Measurements from ENCODE around the gene PSMD13. TPM values are rescaled to one million over a fixed set of nuclear protein-coding genes. Genes with fewer than 3 reads are reported as not detected.

PSMD13 gene
- total RNA-seq, 2 experiments from 2014 or later = 210 to 214 TPM

GRCh38 chr11:206526-207207 is 30.1 kb upstream of the PSMD13 start:
- H3K4me3 Mint-ChIP-seq = peak overlapping the region; percentile 97
- H3K27me3 Mint-ChIP-seq = no peaks in the 10 kb centered on the region
- peaks cover 39% of the 10 kb centered on the region for H3K36me3 Mint-ChIP-seq
- no peaks in the 10 kb centered on the region for H3K9me3 Mint-ChIP-seq
- peak overlapping the region; percentile 99 for H3K27ac Mint-ChIP-seq
- DNase-seq = peak; percentile 40
- H3K4me1 Mint-ChIP-seq (ENCODE audit: low read depth) = peaks cover 61% of the 10 kb centered on the region
- intact Hi-C loops (cut with micrococcal nuclease) = loop anchor here (1.0 to 5.0 kb wide), 6 partner anchors 30 to 300 kb away; partner anchors contain the start of genes IFITM1, PSMD13, PTDSS2 and SIRT3
- POLR2A ChIA-PET = interaction anchor here (0.8 to 5.2 kb wide), 11 partner anchors 10 to 209 kb away, joined by 3 to 32 read pairs (median 4); partner anchors contain the start of genes PGGHG, PSMD13 and SIRT3
- CTCF ChIA-PET = interaction anchor here (0.6 to 2.2 kb wide), 13 partner anchors 30 to 201 kb away, joined by 3 to 10 read pairs (median 4); partner anchors contain the start of genes PSMD13 and SIRT3

GRCh38 chr11:207208-207862 is 29.4 kb upstream of the PSMD13 start, which contains the start of the genes BET1L and RIC8A:
Gene BET1L (minus strand): TSS chr11:207399. CDS start chr11:207321, 78 bp downstream.
Gene RIC8A (plus strand): TSS chr11:207708. CDS start chr11:208855, 1,147 bp downstream.
- ChIA-PET POLR2A (interaction anchor here (0.6 to 5.2 kb wide), 14 partner anchors 9 to 242 kb away, joined by 3 to 32 read pairs (median 4); partner anchors contain the start of genes PGGHG, PSMD13 and SIRT3), CTCF (interaction anchor here (0.7 to 2.2 kb wide), 11 partner anchors 30 to 200 kb away, joined by 3 to 10 read pairs (median 4); no protein-coding TSS in a partner anchor)
- peaks cover 55% of the 10 kb centered on the region for H3K4me1 Mint-ChIP-seq (ENCODE audit: low read depth)
- DNase-seq = peak; percentile 98
- H3K9me3 Mint-ChIP-seq = no peaks in the 10 kb centered on the region
- peaks cover 45% of the 10 kb centered on the region for H3K36me3 Mint-ChIP-seq
- H3K27ac Mint-ChIP-seq = peak within 1 kb of the TSS; percentile 99
- peak within 1 kb of the TSS; percentile 97 for H3K4me3 Mint-ChIP-seq
- no peaks in the 10 kb centered on the region for H3K27me3 Mint-ChIP-seq
- intact Hi-C loops (cut with micrococcal nuclease) = loop anchor here (1.0 to 5.0 kb wide), 6 partner anchors 29 to 299 kb away; partner anchors contain the start of genes IFITM1, PSMD13, PTDSS2 and SIRT3

DNA sequence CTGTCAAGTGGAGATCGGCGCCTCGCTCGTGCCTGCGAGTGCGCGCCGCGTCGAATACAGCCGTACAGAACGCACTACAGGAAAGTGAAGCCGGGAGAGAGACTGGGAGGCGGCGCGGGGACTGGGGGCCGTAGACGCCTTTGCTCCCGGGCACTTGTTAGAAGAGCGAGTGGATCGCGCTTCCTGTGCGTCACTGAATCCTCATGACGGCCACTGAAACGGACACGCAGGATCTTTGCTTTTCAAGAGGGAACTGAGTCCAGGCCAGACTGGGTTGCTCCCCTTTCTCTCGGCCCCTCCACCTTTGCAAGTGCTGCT is 29.0 kb upstream of the PSMD13 start:
- H3K4me3 Mint-ChIP-seq = peak overlapping the region; percentile 97
- ChIA-PET POLR2A (interaction anchor here (0.6 to 5.2 kb wide), 13 partner anchors 9 to 241 kb away, joined by 3 to 32 read pairs (median 4); partner anchors contain the start of genes PGGHG, PSMD13 and SIRT3), CTCF (interaction anchor here (0.9 to 2.2 kb wide), 10 partner anchors 29 to 328 kb away, joined by 3 to 10 read pairs (median 4); partner anchors contain the start of gene HRAS)
- peaks cover 50% of the 10 kb centered on the region for H3K4me1 Mint-ChIP-seq (ENCODE audit: low read depth)
- intact Hi-C loops (cut with micrococcal nuclease) = loop anchor here (1.0 to 5.0 kb wide), 6 partner anchors 28 to 298 kb away; partner anchors contain the start of genes IFITM1, PSMD13, PTDSS2 and SIRT3
- DNase-seq = no peak
- no peaks in the 10 kb centered on the region for H3K9me3 Mint-ChIP-seq
- no peaks in the 10 kb centered on the region for H3K27me3 Mint-ChIP-seq
- H3K27ac Mint-ChIP-seq = peak overlapping the region; percentile 99
- H3K36me3 Mint-ChIP-seq = peaks cover 45% of the 10 kb centered on the region

DNA sequence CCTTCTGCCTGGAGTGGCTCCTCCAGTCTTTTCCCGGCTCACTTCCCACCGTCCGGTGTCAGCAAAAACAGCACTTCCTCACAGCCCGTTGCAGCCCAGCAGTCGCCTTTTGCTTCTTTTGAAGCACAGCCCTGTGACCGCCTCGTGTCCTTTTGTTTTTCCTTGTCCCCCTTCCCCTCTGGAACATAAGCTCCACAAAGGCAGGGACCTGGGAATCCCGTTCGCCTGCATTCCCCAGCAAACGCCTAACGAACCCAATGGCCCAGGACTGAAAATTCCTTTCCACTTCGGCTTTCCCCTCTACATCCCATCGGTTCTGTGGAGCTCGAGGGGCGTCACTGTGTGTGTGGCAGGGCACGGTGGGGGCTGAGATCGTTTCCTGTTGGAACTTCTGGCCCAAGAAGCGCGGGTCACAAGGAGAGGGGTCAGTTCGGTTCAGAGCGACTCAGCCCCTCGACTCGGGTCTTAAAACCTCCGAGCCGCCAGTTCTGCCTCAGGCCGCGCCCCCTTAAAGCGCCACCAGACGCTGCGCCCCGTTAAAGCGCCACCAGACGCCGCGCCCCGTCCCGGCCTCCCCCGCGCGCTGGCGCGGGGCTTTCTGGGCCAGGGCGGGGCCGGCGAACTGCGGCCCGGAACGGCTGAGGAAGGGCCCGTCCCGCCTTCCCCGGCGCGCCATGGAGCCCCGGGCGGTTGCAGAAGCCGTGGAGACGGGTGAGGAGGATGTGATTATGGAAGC is 28.4 kb upstream of the PSMD13 start:
- Mint-ChIP-seq H3K9me3 (no peaks in the 10 kb centered on the region), H3K27ac (peak overlapping the region; percentile 99), H3K36me3 (peaks cover 48% of the 10 kb centered on the region), H3K4me1 (ENCODE audit: low read depth) (peaks cover 45% of the 10 kb centered on the region), H3K4me3 (peak overlapping the region; percentile 97), H3K27me3 (no peaks in the 10 kb centered on the region)
- peak; percentile 89 for DNase-seq
- ChIA-PET POLR2A (interaction anchor here (1.1 to 5.2 kb wide), 3 partner anchors 29 to 147 kb away, joined by 4 to 32 read pairs (median 10); partner anchors contain the start of genes PSMD13 and SIRT3), CTCF (interaction anchor here (1.1 to 1.5 kb wide), 4 partner anchors 28 to 327 kb away, joined by 3 to 4 read pairs (median 4); partner anchors contain the start of genes HRAS, PSMD13 and SIRT3)
- intact Hi-C loops (cut with micrococcal nuclease) = loop anchor here (5.0 kb wide), 1 partner anchor 149 kb away; no protein-coding TSS in a partner anchor

- ChIA-PET CTCF (interaction anchor here (1.1 to 1.5 kb wide), 3 partner anchors 28 to 327 kb away, joined by 3 to 4 read pairs (median 3); partner anchors contain the start of genes HRAS, PSMD13 and SIRT3), POLR2A (interaction anchor here (5.2 kb wide), 1 partner anchor 29 kb away, joined by 32 read pairs; the partner anchor contains the start of genes PSMD13 and SIRT3)
- H3K36me3 Mint-ChIP-seq = peaks cover 49% of the 10 kb centered on the region
- intact Hi-C loops (cut with micrococcal nuclease) = loop anchor here (5.0 kb wide), 1 partner anchor 148 kb away; no protein-coding TSS in a partner anchor
- peaks cover 39% of the 10 kb centered on the region for H3K4me1 Mint-ChIP-seq (ENCODE audit: low read depth)
- no peaks in the 10 kb centered on the region for H3K27me3 Mint-ChIP-seq
- DNase-seq = no peak
- H3K4me3 Mint-ChIP-seq = peak overlapping the region; percentile 97
- no peaks in the 10 kb centered on the region for H3K9me3 Mint-ChIP-seq
- peak overlapping the region; percentile 99 for H3K27ac Mint-ChIP-seq
Measured at GRCh38 chr11:208917-209260, 27.9 kb upstream of the PSMD13 start.

DNA sequence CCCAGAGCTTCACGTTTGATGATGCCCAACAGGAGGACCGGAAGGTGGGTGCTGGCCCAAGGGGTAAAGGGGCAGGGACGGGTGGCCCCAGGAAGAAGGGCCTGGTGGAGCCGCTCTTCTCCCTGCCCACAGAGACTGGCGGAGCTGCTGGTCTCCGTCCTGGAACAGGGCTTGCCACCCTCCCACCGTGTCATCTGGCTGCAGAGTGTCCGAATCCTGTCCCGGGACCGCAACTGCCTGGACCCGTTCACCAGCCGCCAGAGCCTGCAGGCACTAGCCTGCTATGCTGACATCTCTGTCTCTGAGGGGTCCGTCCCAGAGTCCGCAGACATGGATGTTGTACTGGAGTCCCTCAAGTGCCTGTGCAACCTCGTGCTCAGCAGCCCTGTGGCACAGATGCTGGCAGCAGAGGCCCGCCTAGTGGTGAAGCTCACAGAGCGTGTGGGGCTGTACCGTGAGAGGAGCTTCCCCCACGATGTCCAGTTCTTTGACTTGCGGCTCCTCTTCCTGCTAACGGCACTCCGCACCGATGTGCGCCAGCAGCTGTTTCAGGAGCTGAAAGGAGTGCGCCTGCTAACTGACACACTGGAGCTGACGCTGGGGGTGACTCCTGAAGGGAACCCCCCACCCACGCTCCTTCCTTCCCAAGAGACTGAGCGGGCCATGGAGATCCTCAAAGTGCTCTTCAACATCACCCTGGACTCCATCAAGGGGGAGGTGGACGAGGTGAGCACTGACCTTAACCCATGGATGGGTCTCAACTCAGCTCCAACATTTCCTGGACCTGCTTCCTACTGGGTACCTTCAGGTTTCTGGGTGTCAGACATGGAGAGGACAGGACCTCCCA is 27.3 kb upstream of the PSMD13 start:
- H3K27ac Mint-ChIP-seq = peak overlapping the region; percentile 99
- H3K4me3 Mint-ChIP-seq = peak overlapping the region; percentile 97
- peak; percentile 24 for DNase-seq
- intact Hi-C loops (cut with micrococcal nuclease) = loop anchor here (5.0 kb wide), 1 partner anchor 148 kb away; no protein-coding TSS in a partner anchor
- ChIA-PET CTCF (interaction anchor here (0.9 to 1.5 kb wide), 3 partner anchors 27 to 41 kb away, joined by 3 to 5 read pairs (median 4); partner anchors contain the start of genes PSMD13 and SIRT3), POLR2A (interaction anchor here (5.2 kb wide), 1 partner anchor 28 kb away, joined by 32 read pairs; the partner anchor contains the start of genes PSMD13 and SIRT3)
- peaks cover 35% of the 10 kb centered on the region for H3K4me1 Mint-ChIP-seq (ENCODE audit: low read depth)
- no peaks in the 10 kb centered on the region for H3K27me3 Mint-ChIP-seq
- no peaks in the 10 kb centered on the region for H3K9me3 Mint-ChIP-seq
- H3K36me3 Mint-ChIP-seq = peaks cover 49% of the 10 kb centered on the region

DNA sequence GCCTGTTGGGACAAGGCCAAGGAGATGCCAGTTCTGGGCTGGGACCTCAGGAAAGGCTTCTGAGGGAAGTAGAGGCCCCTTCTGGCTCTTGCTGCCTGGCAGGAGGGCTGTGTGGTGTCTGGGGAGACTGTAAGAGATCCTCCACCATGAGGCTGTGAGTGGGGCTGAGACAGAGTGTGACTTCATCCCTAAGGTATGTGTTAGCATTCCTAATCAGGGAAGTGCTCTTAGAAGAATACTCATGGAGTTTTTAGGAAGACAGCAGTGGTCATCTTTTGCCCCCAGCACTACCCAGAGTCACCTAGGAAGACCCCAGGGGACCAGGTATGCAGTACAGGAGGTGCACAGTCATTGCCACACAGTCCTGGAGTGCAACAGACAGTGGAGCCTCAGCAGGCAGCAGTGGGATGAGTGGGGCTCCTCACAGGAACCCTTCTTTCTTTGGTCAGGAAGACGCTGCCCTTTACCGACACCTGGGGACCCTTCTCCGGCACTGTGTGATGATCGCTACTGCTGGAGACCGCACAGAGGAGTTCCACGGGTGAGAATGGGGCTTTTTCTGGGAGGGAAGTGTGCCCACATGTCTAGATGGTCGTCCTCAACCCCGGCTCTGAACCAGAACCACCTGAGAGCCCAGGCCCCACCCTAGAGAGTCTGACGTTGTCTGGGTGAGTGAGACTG is 26.5 kb upstream of the PSMD13 start:
- Mint-ChIP-seq H3K36me3 (peaks cover 54% of the 10 kb centered on the region), H3K9me3 (no peaks in the 10 kb centered on the region), H3K4me1 (ENCODE audit: low read depth) (peaks cover 30% of the 10 kb centered on the region), H3K27ac (peak overlapping the region; percentile 99), H3K4me3 (peak overlapping the region; percentile 97), H3K27me3 (no peaks in the 10 kb centered on the region)
- intact Hi-C loops (cut with micrococcal nuclease) = no loop called here
- ChIA-PET CTCF (interaction anchor here (0.9 to 1.5 kb wide), 2 partner anchors 26 to 40 kb away, joined by 3 to 5 read pairs; partner anchors contain the start of genes PSMD13 and SIRT3), POLR2A (interaction anchor here (5.2 kb wide), 1 partner anchor 27 kb away, joined by 32 read pairs; the partner anchor contains the start of genes PSMD13 and SIRT3)
- no peak for DNase-seq

DNA sequence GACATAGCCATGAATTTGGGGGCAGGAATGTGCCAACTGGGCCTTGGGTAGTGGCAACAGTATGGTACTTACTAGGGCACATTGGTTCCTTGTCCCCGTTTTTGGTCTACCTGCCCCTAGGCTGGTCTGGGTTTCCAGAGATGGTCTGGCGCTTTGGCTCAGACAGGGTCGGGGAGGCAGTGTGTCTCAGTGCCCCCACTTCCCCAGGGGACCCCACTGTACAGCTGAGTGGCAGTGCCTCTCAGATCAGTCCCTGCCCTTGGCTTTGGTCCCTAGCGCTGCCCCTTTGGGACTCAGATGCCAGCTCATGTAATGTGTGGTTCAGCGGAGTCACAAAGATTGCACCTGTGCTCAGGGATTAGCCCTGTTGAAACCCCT is 26.0 kb upstream of the PSMD13 start:
- no peak for DNase-seq
- Mint-ChIP-seq H3K27ac (no peak overlapping the region), H3K4me3 (no peak overlapping the region), H3K4me1 (ENCODE audit: low read depth) (peaks cover 25% of the 10 kb centered on the region), H3K36me3 (peaks cover 52% of the 10 kb centered on the region), H3K27me3 (no peaks in the 10 kb centered on the region), H3K9me3 (no peaks in the 10 kb centered on the region)
- POLR2A ChIA-PET = no interaction called here
- CTCF ChIA-PET = no interaction called here
- intact Hi-C loops (cut with micrococcal nuclease) = no loop called here

DNA sequence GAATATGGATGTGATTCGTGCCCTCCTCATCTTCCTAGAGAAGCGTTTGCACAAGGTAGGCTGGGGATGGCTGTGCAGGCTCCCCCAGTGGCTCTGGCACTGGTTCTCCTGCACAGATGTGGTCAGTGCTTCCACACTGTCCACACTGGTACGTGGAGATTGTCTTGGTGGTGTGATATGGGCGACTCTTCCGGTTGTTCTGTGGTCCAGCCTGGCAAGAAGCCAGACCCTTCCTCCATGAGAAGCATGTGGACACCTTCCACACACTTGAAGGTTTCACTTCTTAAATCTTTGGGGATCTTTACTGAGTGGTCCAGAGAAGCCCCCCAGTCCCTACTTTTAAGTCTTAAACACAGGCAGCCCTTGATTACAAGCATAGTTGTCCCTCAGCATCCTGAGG is 25.5 kb upstream of the PSMD13 start:
- H3K36me3 Mint-ChIP-seq = peaks cover 52% of the 10 kb centered on the region
- CTCF ChIA-PET = interaction anchor here (1.9 kb wide), 1 partner anchor 40 kb away, joined by 5 read pairs; no protein-coding TSS in a partner anchor
- intact Hi-C loops (cut with micrococcal nuclease) = no loop called here
- H3K27me3 Mint-ChIP-seq = no peaks in the 10 kb centered on the region
- H3K9me3 Mint-ChIP-seq = no peaks in the 10 kb centered on the region
- H3K4me3 Mint-ChIP-seq = no peak overlapping the region
- H3K4me1 Mint-ChIP-seq (ENCODE audit: low read depth) = peaks cover 20% of the 10 kb centered on the region
- POLR2A ChIA-PET = interaction anchor here (1.7 kb wide), 1 partner anchor 26 kb away, joined by 5 read pairs; the partner anchor contains the start of gene PSMD13
- DNase-seq = no peak
- peak overlapping the region; percentile 2 for H3K27ac Mint-ChIP-seq

- Mint-ChIP-seq H3K27me3 (no peaks in the 10 kb centered on the region), H3K4me1 (ENCODE audit: low read depth) (peaks cover 20% of the 10 kb centered on the region), H3K36me3 (peaks cover 49% of the 10 kb centered on the region), H3K4me3 (no peak overlapping the region), H3K27ac (no peak overlapping the region), H3K9me3 (no peaks in the 10 kb centered on the region)
- CTCF ChIA-PET = interaction anchor here (1.9 kb wide), 1 partner anchor 40 kb away, joined by 5 read pairs; no protein-coding TSS in a partner anchor
- POLR2A ChIA-PET = interaction anchor here (1.7 kb wide), 1 partner anchor 25 kb away, joined by 5 read pairs; the partner anchor contains the start of gene PSMD13
- intact Hi-C loops (cut with micrococcal nuclease) = no loop called here
- no peak for DNase-seq
Measured at GRCh38 chr11:211741-212140, 25.0 kb upstream of the PSMD13 start.

All from activated CD4-positive, alpha-beta memory T cell treated with anti-CD3 and anti-CD28 coated beads for 36 hours (primary cell).